Epithelial cell of esophagus (primary cell): Measurements from ENCODE around the gene PPOX.

ENCODE experiments used
- DNase-seq: peaks from one replicate; pipeline ENCODE4 v3.0.0; 2010; ENCODE audit warnings: low read depth
- H3K4me3 ChIP-seq: 2 replicates; pipeline ENCODE4 v1.5.1; 2011; ENCODE audit warnings: mild to moderate bottlenecking, low read length, control low read depth
- CTCF ChIP-seq: IDR thresholded peaks from 2 replicates; pipeline ENCODE4 v1.5.1; 2011; ENCODE audit warnings: low read depth, mild to moderate bottlenecking, low read length, control low read depth, inconsistent platforms; ENCODE audit not compliant: insufficient read depth; ENCODE audit errors: missing control alignments

Gene PPOX

GRCh38 chr1:161175771-161176453 is 9.7 kb downstream of the PPOX start:
- TF ChIP-seq CTCF, result no peak
- H3K4me3 ChIP-seq, result peak overlapping the region; percentile 95
- DNase-seq, result no peak

GRCh38 chr1:161176468-161177111 is 10.4 kb downstream of the PPOX start:
- DNase-seq, result no peak
- H3K4me3 ChIP-seq, result peak overlapping the region; percentile 95
- no peak for TF ChIP-seq CTCF

GRCh38 chr1:161177112-161177935 is 11.1 kb downstream of the PPOX start, which contains the start of gene B4GALT3:
TSS of gene B4GALT3 (minus strand) at chr1:161177507. CDS start at chr1:161176060, 1,447 bp downstream.
- peak; percentile 83 for DNase-seq
- peak within 1 kb of the TSS; percentile 95 for H3K4me3 ChIP-seq
- no peak for TF ChIP-seq CTCF

GRCh38 chr1:161177936-161178244 is 11.7 kb downstream of the PPOX start:
- peak overlapping the region; percentile 95 for H3K4me3 ChIP-seq
- no peak for DNase-seq
- no peak for TF ChIP-seq CTCF

GRCh38 chr1:161179698-161180097 is 13.5 kb downstream of the PPOX start:
- peak; percentile 71 for DNase-seq
- H3K4me3 ChIP-seq, result no peak overlapping the region
- no peak for TF ChIP-seq CTCF

- H3K4me3 ChIP-seq, result no peak overlapping the region
- no peak for DNase-seq
- peak; percentile 17 for TF ChIP-seq CTCF
Observed at GRCh38 chr1:161180639-161181038, 14.4 kb downstream of the PPOX start.
